ENCODE measurements around the gene TEX13A.

DNA sequence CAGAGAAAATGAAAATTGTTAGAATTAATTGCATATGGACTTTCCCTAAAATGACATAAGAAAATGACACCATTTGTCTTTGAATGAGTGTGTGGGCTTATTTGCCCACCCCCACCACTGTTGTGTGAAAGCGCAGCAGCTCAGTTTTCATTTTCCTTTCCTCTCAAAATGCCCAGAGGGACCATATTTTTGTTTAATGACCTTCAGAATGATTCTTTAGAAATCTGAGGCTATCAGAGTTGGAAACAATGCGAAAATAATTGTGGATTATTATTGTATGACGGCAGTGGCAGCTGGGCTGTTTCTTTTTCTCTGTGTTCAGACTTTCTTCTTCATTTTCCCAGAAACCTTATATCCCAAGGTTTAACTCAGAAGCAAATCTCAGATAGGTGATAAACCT lies 44.6 kb upstream of the TEX13A start:
- TF ChIP-seq, protein P1, sequence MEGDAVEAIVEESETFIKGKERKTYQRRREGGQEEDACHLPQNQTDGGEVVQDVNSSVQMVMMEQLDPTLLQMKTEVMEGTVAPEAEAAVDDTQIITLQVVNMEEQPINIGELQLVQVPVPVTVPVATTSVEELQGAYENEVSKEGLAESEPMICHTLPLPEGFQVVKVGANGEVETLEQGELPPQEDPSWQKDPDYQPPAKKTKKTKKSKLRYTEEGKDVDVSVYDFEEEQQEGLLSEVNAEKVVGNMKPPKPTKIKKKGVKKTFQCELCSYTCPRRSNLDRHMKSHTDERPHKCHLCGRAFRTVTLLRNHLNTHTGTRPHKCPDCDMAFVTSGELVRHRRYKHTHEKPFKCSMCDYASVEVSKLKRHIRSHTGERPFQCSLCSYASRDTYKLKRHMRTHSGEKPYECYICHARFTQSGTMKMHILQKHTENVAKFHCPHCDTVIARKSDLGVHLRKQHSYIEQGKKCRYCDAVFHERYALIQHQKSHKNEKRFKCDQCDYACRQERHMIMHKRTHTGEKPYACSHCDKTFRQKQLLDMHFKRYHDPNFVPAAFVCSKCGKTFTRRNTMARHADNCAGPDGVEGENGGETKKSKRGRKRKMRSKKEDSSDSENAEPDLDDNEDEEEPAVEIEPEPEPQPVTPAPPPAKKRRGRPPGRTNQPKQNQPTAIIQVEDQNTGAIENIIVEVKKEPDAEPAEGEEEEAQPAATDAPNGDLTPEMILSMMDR (IDR thresholded peaks at IDR 0.05), result no peak
- TF ChIP-seq POLR2AphosphoS5 (IDR thresholded peaks at IDR 0.05) (no peak), POLR2A (IDR thresholded peaks at IDR 0.05) (no peak)
